A549 treated with AZD9567 at 1 μM for 4 hours (cell line): ENCODE results near the gene ATXN7L3. TPM values are rescaled to one million over a fixed set of nuclear protein-coding genes. Genes with fewer than 3 reads are reported as not detected.

Source experiments
- total RNA-seq: library from RNA; stranded (reverse); fragments of 200-300 nt; extraction: Qiagen RNA extraction; gene quantifications from 5 replicates; pipeline ENCODE4 v1.2.3, GENCODE V29; 2022; ENCODE audit not compliant: insufficient read depth

ATXN7L3 gene
- total RNA-seq: 54.2 to 68.0 TPM (median 63.3 TPM) in 5 replicates

GRCh38 chr17:44199553-44200477 lies at the start of gene ATXN7L3:
TSS of gene ATXN7L3 (minus strand) at chr17:44199884. CDS start at chr17:44198070, 1,814 bp downstream.

GRCh38 chr17:44219616-44220212 lies 20.0 kb upstream of the ATXN7L3 start, which contains the start of gene UBTF:
TSS of gene UBTF (minus strand) at chr17:44219675. CDS start at chr17:44218229, 1,446 bp downstream.

GRCh38 chr17:44186307-44187130 lies 13.2 kb downstream of the ATXN7L3 start, which contains the start of gene TMUB2:
TSS of gene TMUB2 (plus strand) at chr17:44186972. CDS start at chr17:44187709, 737 bp downstream.

GRCh38 chr17:44170499-44171201 lies 29.0 kb downstream of the ATXN7L3 start, which contains the start of gene ASB16:
TSS of gene ASB16 (plus strand) at chr17:44170704. CDS start at chr17:44170790, 86 bp downstream.

Other genes starting within 250 kb of the ATXN7L3 start
- gene PYY, start 245.9 kb downstream of the ATXN7L3 start, total RNA-seq: 0.22 TPM in 1 of 5 replicates, not detected in the others
- gene NAGS, start 195.3 kb downstream of the ATXN7L3 start, total RNA-seq: 0.96 to 1.2 TPM (median 1.2 TPM) in 4 of 5 replicates, not detected in the other
- gene TMEM101, start 184.9 kb downstream of the ATXN7L3 start, total RNA-seq: 24.9 to 30.6 TPM (median 29.1 TPM) in 5 replicates
- 49.5 to 64.1 TPM (median 51.2 TPM) in 5 replicates for gene LSM12, start 133.2 kb downstream of the ATXN7L3 start, total RNA-seq
- gene G6PC3, start 129.1 kb downstream of the ATXN7L3 start, total RNA-seq: 98.7 to 176 TPM (median 164 TPM) in 5 replicates
- 13.0 to 16.7 TPM (median 15.6 TPM) in 5 replicates for gene HDAC5, start 76.2 kb downstream of the ATXN7L3 start, total RNA-seq
- gene HROB, start 58.0 kb downstream of the ATXN7L3 start, total RNA-seq: 9.4 to 12.1 TPM (median 9.6 TPM) in 5 replicates
- 0.08 to 0.19 TPM (median 0.14 TPM) in 4 of 5 replicates, not detected in the other for gene ASB16, start 29.2 kb downstream of the ATXN7L3 start, total RNA-seq
- 20.8 to 39.2 TPM (median 39.2 TPM) in 5 replicates for gene TMUB2, start 12.9 kb downstream of the ATXN7L3 start, total RNA-seq
- gene UBTF, start 19.8 kb upstream of the ATXN7L3 start, total RNA-seq: 73.6 to 88.8 TPM (median 86.3 TPM) in 5 replicates
- gene SLC4A1, start 68.3 kb upstream of the ATXN7L3 start, total RNA-seq: not detected in 5 replicates
- gene RUNDC3A, start 108.7 kb upstream of the ATXN7L3 start, total RNA-seq: 0.49 to 0.78 TPM (median 0.72 TPM) in 5 replicates
- gene SLC25A39, start 124.9 kb upstream of the ATXN7L3 start, total RNA-seq: 160 to 218 TPM (median 207 TPM) in 5 replicates
- 201 to 245 TPM (median 235 TPM) in 5 replicates for gene GRN, start 145.4 kb upstream of the ATXN7L3 start, total RNA-seq
- gene FAM171A2, start 164.0 kb upstream of the ATXN7L3 start, total RNA-seq: 2.8 to 5.0 TPM (median 3.7 TPM) in 5 replicates
- gene ITGA2B, start 189.8 kb upstream of the ATXN7L3 start, total RNA-seq: 1.7 to 1.9 TPM (median 1.8 TPM) in 4 of 5 replicates, not detected in the other